CD8-positive, alpha-beta memory T cell (primary cell): ENCODE results near the gene CD9. TPM values are rescaled to one million over a fixed set of nuclear protein-coding genes. Genes with fewer than 3 reads are reported as not detected.
A peak's percentile ranks its signal among the peaks of the same experiment; 100 is the strongest.

Source experiments
- CTCF ChIA-PET: fragments of 350-600 bp; sonication (Branson Sonifier 250); formaldehyde crosslinking; loops from one replicate; lab custom pipeline; 2021; ENCODE audit warnings: antibody characterized with exemption; lab: Charles Lee
- POLR2A ChIA-PET: fragments of 350-600 bp; sonication (Branson Sonifier 250); formaldehyde crosslinking; loops from one replicate; lab custom pipeline; 2021; ENCODE audit warnings: antibody characterized with exemption; lab: Charles Lee
- DNase-seq, 5 donors: peaks; one replicate each; pipeline versions ENCODE4 v3.0.0 to v3.0.0-alpha.2; 2020 to 2022; ENCODE audit warnings: mixed read lengths in 1 of 5
- H3K27ac ChIP-seq: one replicate; pipeline ENCODE4 v1.7.0; 2013; ENCODE audit warnings: low read depth, mild to moderate bottlenecking, low read length, moderate library complexity
- H3K27me3 ChIP-seq: 2 replicates; pipeline ENCODE4 v1.7.0; 2013; ENCODE audit warnings: low read length, mild to moderate bottlenecking; ENCODE audit not compliant: insufficient read depth, poor library complexity, severe bottlenecking
- H3K36me3 ChIP-seq: 2 replicates; pipeline ENCODE4 v1.7.0; 2013; ENCODE audit warnings: mild to moderate bottlenecking, low read length, moderate library complexity; ENCODE audit not compliant: insufficient read depth
- H3K4me1 ChIP-seq: 2 replicates; pipeline ENCODE4 v1.7.0; 2013; ENCODE audit warnings: mild to moderate bottlenecking, low read length, moderate library complexity; ENCODE audit not compliant: insufficient read depth
- H3K4me3 ChIP-seq: 2 replicates; pipeline ENCODE4 v1.7.0; 2013; ENCODE audit warnings: mild to moderate bottlenecking, low read length
- H3K9me3 ChIP-seq: 2 replicates; pipeline ENCODE4 v1.7.0; 2013; ENCODE audit warnings: mild to moderate bottlenecking, low read length
- H3K27ac Mint-ChIP-seq, 8 donors: one replicate each; pipeline ENCODE4 v1.8.0; 2020 to 2021; ENCODE audit warnings: mixed read lengths in 8 of 8, mild to moderate bottlenecking in 6 of 8, inconsistent platforms in 3 of 8, moderate library complexity in 3 of 8
- H3K27me3 Mint-ChIP-seq, 2 donors: one replicate each; pipeline ENCODE4 v1.8.0; 2020 to 2021; ENCODE audit warnings: mixed read lengths in 2 of 2, mild to moderate bottlenecking in 1 of 2, moderate library complexity in 1 of 2
- H3K36me3 Mint-ChIP-seq, 3 donors: one replicate each; pipeline ENCODE4 v1.8.0; 2020 to 2021; ENCODE audit warnings: mixed read lengths in 3 of 3, inconsistent platforms in 1 of 3, mild to moderate bottlenecking in 1 of 3
- H3K4me1 Mint-ChIP-seq, 3 donors: one replicate each; pipeline ENCODE4 v1.8.0; 2020 to 2021; ENCODE audit warnings: mixed read lengths in 3 of 3, inconsistent platforms in 1 of 3, mild to moderate bottlenecking in 1 of 3
- H3K4me3 Mint-ChIP-seq, 7 donors: one replicate each; pipeline ENCODE4 v1.8.0; 2020 to 2021; ENCODE audit warnings: mixed read lengths in 7 of 7, mild to moderate bottlenecking in 6 of 7, moderate library complexity in 4 of 7, inconsistent platforms in 2 of 7
- H3K9me3 Mint-ChIP-seq, 5 donors: one replicate each; pipeline ENCODE4 v1.8.0; 2020 to 2022; ENCODE audit warnings: mixed read lengths in 5 of 5, mild to moderate bottlenecking in 3 of 5, moderate library complexity in 2 of 5, inconsistent platforms in 1 of 5
- polyA plus RNA-seq: library from polyadenylated mRNA; unstranded; fragments of 300-500 nt; fragmentation: Illumina TruSeq; gene quantifications from one replicate; pipeline ENCODE4 v1.2.3, GENCODE V29; 2021
- total RNA-seq, 2 experiments: library from RNA; stranded (reverse); gene quantifications; one replicate each; pipeline ENCODE4 v1.2.3, GENCODE V29; 2021

CD9 gene
- total and polyA plus RNA-seq, 3 experiments from 2014 or later: 6.9 to 16.2 (median 13.5) TPM

- H3K36me3 ChIP-seq: no peaks in the 10 kb centered on the region
- peaks cover 0 to 4% (median 0%) of the 10 kb centered on the region in 3 donors for H3K36me3 Mint-ChIP-seq
- H3K4me3 Mint-ChIP-seq: no peak overlapping the region
- peaks cover 8 to 11% (median 9%) of the 10 kb centered on the region in 3 donors for H3K4me1 Mint-ChIP-seq
- no peak overlapping the region for H3K4me3 ChIP-seq
- H3K27me3 ChIP-seq: no peaks in the 10 kb centered on the region
- H3K27ac ChIP-seq: no peak overlapping the region
- DNase-seq: no peak
- no peaks in the 10 kb centered on the region for H3K9me3 Mint-ChIP-seq
- peaks cover 15 to 44% of the 10 kb centered on the region in 2 donors for H3K27me3 Mint-ChIP-seq
- ChIA-PET POLR2A (no interaction called here), CTCF (interaction anchor here (0.9 to 8.2 kb wide), 4 partner anchors 9 to 92 kb away, joined by 3 to 139 read pairs (median 56); no protein-coding TSS in a partner anchor)
- no peaks in the 10 kb centered on the region for H3K4me1 ChIP-seq
- H3K9me3 ChIP-seq: no peaks in the 10 kb centered on the region
- H3K27ac Mint-ChIP-seq: peak overlapping the region in 1 of 8 donors; percentile 41
Observed at GRCh38 chr12:6192604-6193380, 7.4 kb upstream of the CD9 start.

GRCh38 chr12:6193853-6194815 is 6.1 kb upstream of the CD9 start:
- Mint-ChIP-seq H3K27ac (no peak overlapping the region), H3K4me3 (no peak overlapping the region), H3K36me3 (peaks cover 0 to 4% (median 0%) of the 10 kb centered on the region in 3 donors), H3K27me3 (peaks cover 18 to 47% of the 10 kb centered on the region in 2 donors), H3K4me1 (peaks cover 8 to 11% (median 10%) of the 10 kb centered on the region in 3 donors), H3K9me3 (no peaks in the 10 kb centered on the region)
- Histone ChIP-seq H3K9me3 (no peaks in the 10 kb centered on the region), H3K27ac (no peak overlapping the region), H3K36me3 (no peaks in the 10 kb centered on the region), H3K27me3 (no peaks in the 10 kb centered on the region), H3K4me3 (no peak overlapping the region), H3K4me1 (no peaks in the 10 kb centered on the region)
- ChIA-PET POLR2A (no interaction called here), CTCF (interaction anchor here (1.3 to 8.2 kb wide), 7 partner anchors 19 to 206 kb away, joined by 3 to 139 read pairs (median 18); no protein-coding TSS in a partner anchor)
- no peak for DNase-seq

GRCh38 chr12:6195665-6196535 is 4.3 kb upstream of the CD9 start:
- ChIA-PET CTCF (interaction anchor here (0.6 to 8.2 kb wide), 20 partner anchors 8 to 207 kb away, joined by 3 to 139 read pairs (median 4); no protein-coding TSS in a partner anchor), POLR2A (interaction anchor here (0.6 kb wide), 1 partner anchor 12 kb away, joined by 3 read pairs; no protein-coding TSS in a partner anchor)
- peaks cover 16 to 40% of the 10 kb centered on the region in 2 donors for H3K27me3 Mint-ChIP-seq
- peaks cover 6% of the 10 kb centered on the region for H3K27me3 ChIP-seq
- H3K9me3 Mint-ChIP-seq: no peaks in the 10 kb centered on the region
- H3K36me3 Mint-ChIP-seq: no peaks in the 10 kb centered on the region
- H3K4me1 ChIP-seq: peaks cover 6% of the 10 kb centered on the region
- H3K9me3 ChIP-seq: no peaks in the 10 kb centered on the region
- no peak overlapping the region for H3K27ac ChIP-seq
- H3K4me1 Mint-ChIP-seq: peaks cover 0 to 9% (median 2%) of the 10 kb centered on the region in 3 donors
- no peak overlapping the region for H3K4me3 Mint-ChIP-seq
- H3K27ac Mint-ChIP-seq: no peak overlapping the region
- DNase-seq: peak; percentile 50 to 79 (median 66)
- H3K36me3 ChIP-seq: no peaks in the 10 kb centered on the region
- H3K4me3 ChIP-seq: no peak overlapping the region

GRCh38 chr12:6198051-6198450 is 2.1 kb upstream of the CD9 start:
- Mint-ChIP-seq H3K4me1 (peaks cover 0 to 22% (median 2%) of the 10 kb centered on the region in 3 donors), H3K4me3 (no peak overlapping the region), H3K36me3 (no peaks in the 10 kb centered on the region), H3K27me3 (peaks cover 22 to 50% of the 10 kb centered on the region in 2 donors), H3K9me3 (no peaks in the 10 kb centered on the region), H3K27ac (peak overlapping the region in 2 of 8 donors; percentile 25 to 28)
- H3K27ac ChIP-seq: no peak overlapping the region
- peaks cover 17% of the 10 kb centered on the region for H3K4me1 ChIP-seq
- ChIA-PET POLR2A (interaction anchor here (0.6 kb wide), 1 partner anchor 315 kb away, joined by 6 read pairs; no protein-coding TSS in a partner anchor), CTCF (interaction anchor here (4.6 to 8.2 kb wide), 3 partner anchors 31 to 87 kb away, joined by 20 to 139 read pairs (median 94); no protein-coding TSS in a partner anchor)
- no peaks in the 10 kb centered on the region for H3K36me3 ChIP-seq
- peaks cover 22% of the 10 kb centered on the region for H3K27me3 ChIP-seq
- H3K9me3 ChIP-seq: no peaks in the 10 kb centered on the region
- DNase-seq: no peak
- H3K4me3 ChIP-seq: no peak overlapping the region

GRCh38 chr12:6198556-6198955 is 1.6 kb upstream of the CD9 start:
- H3K27ac ChIP-seq: no peak overlapping the region
- Mint-ChIP-seq H3K36me3 (no peaks in the 10 kb centered on the region), H3K9me3 (no peaks in the 10 kb centered on the region), H3K27ac (no peak overlapping the region), H3K4me1 (peaks cover 0 to 22% (median 2%) of the 10 kb centered on the region in 3 donors), H3K4me3 (peak overlapping the region in 1 of 7 donors; percentile 54), H3K27me3 (peaks cover 22 to 50% of the 10 kb centered on the region in 2 donors)
- ChIA-PET POLR2A (no interaction called here), CTCF (interaction anchor here (4.6 to 8.2 kb wide), 3 partner anchors 31 to 86 kb away, joined by 20 to 139 read pairs (median 94); no protein-coding TSS in a partner anchor)
- H3K27me3 ChIP-seq: peaks cover 24% of the 10 kb centered on the region
- no peak overlapping the region for H3K4me3 ChIP-seq
- H3K36me3 ChIP-seq: no peaks in the 10 kb centered on the region
- no peak for DNase-seq
- no peaks in the 10 kb centered on the region for H3K9me3 ChIP-seq
- peaks cover 17% of the 10 kb centered on the region for H3K4me1 ChIP-seq

- H3K9me3 Mint-ChIP-seq: no peaks in the 10 kb centered on the region
- no peaks in the 10 kb centered on the region for H3K36me3 ChIP-seq
- no peaks in the 10 kb centered on the region for H3K36me3 Mint-ChIP-seq
- H3K9me3 ChIP-seq: no peaks in the 10 kb centered on the region
- H3K4me3 Mint-ChIP-seq: peak overlapping the region in 5 of 7 donors; percentile 24 to 63 (median 49)
- POLR2A ChIA-PET: no interaction called here
- CTCF ChIA-PET: interaction anchor here (1.5 to 8.2 kb wide), 3 partner anchors 31 to 86 kb away, joined by 4 to 139 read pairs (median 94); no protein-coding TSS in a partner anchor
- H3K4me1 Mint-ChIP-seq: peaks cover 0 to 22% (median 2%) of the 10 kb centered on the region in 3 donors
- H3K27ac ChIP-seq: no peak overlapping the region
- H3K27me3 Mint-ChIP-seq: peaks cover 25 to 50% of the 10 kb centered on the region in 2 donors
- DNase-seq: no peak
- H3K4me1 ChIP-seq: peaks cover 17% of the 10 kb centered on the region
- peaks cover 25% of the 10 kb centered on the region for H3K27me3 ChIP-seq
- H3K27ac Mint-ChIP-seq: peak overlapping the region in 2 of 8 donors; percentile 38 to 50
- no peak overlapping the region for H3K4me3 ChIP-seq
Observed at GRCh38 chr12:6198985-6199530, 1.1 kb upstream of the CD9 start.
